Measurements from ENCODE around the gene S100A3.
"Not testable (repeated sequence)": the region's sequence is repeated elsewhere in the genome, so short reads cannot be mapped to it uniquely, and the experiment has no call there.

Gene S100A3

GRCh38 chr1:153534925-153535241 lies 14.2 kb downstream of the S100A3 start:
- DNase-seq (ENCODE audit: low read depth), result no peak

DNA sequence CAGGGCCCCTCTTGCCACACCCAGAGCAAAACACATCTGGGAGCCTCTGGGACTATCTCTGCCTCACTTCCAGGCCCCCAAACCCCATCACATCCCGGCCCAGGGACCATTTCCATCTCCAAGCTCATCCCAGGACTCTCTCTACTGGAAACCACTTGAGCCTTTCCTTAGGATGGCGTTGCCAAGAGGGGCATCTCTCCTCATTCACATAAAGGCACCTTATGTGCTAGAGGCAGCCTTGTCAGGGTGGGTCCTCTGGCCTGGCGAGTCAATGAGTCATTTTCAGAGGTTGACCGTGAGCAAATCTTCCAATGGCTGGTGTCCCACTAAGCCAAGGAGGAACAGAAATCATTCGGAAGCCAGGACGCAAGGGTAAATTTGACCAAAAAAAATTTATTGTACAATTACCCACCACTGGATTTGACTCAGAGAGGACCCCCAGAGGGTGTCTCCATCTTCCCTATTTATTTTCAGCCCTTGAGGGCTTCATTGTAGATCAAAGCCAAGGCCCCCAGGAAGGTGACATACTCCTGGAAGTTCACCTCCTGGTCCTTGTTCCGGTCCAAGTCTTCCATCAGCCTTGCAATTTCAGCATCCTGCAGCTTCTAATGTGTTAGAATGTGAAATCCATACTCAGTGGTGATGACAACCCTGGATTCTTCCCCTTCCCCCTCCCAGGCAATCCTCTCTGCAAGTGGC lies 14.7 kb downstream of the S100A3 start:
- no peak for DNase-seq (ENCODE audit: low read depth)

GRCh38 chr1:153533689-153534201 lies 15.3 kb downstream of the S100A3 start:
- DNase-seq (ENCODE audit: low read depth), result no peak

GRCh38 chr1:153532769-153533599 lies 16.1 kb downstream of the S100A3 start:
- peak; percentile 69 for DNase-seq (ENCODE audit: low read depth)

GRCh38 chr1:153532181-153532580 lies 16.9 kb downstream of the S100A3 start:
- no peak for DNase-seq (ENCODE audit: low read depth)

GRCh38 chr1:153531638-153532037 lies 17.4 kb downstream of the S100A3 start:
- no peak for DNase-seq (ENCODE audit: low read depth)

- DNase-seq (ENCODE audit: low read depth), result no peak
Measured at GRCh38 chr1:153527683-153528040, 21.4 kb downstream of the S100A3 start.

DNA sequence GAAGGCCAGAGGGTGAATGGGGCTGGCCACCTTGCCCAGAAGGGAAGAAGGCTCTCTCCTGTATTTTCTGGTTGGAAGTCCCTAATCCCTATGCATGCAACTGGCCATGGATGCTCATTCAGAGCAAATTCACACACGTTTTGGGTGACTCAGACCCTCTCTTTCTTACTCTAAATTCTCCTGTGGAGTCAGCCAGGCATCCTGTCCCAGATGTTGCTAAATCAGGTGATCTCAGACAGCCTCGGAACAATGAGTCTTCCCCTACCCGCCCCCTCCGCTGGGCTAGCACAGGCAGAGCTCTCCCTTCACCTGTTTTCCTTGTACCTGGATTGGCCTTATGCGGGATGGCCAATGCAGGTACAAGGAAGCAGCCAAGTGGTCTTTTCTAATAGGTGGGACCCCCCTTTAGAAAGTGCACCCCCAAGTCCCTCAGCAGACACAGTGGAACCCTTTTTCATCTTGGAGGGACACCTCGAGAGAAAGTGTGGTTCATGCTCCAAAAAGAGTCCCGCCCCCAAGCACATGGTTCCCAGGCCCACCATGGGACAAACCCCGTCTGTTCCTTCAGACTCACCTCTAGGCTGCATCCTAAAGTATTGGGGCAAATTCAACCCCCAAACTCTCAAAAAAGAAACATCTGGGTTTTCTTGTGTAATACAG lies 21.9 kb downstream of the S100A3 start:
- no peak for DNase-seq (ENCODE audit: low read depth)

DNA sequence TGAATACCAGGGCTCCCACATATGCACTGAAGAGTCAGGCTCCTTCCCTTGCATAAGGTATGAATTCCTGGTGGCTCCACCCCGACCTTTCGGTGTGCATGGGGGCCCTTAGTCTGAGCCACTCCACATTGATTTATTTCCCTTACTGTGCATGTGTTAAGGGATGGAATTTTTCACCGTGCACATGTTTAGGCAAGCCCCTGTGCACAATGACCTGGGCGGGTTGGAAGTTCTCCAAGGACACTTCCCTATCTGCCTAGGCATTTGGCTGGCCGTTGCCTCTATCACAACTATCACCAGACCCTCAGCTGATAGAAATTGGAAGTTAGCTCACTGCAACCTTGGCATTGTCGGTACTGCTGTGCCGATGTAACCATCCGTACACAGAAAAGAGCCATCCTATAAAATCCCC lies 22.9 kb downstream of the S100A3 start:
- no peak for DNase-seq (ENCODE audit: low read depth)

DNA sequence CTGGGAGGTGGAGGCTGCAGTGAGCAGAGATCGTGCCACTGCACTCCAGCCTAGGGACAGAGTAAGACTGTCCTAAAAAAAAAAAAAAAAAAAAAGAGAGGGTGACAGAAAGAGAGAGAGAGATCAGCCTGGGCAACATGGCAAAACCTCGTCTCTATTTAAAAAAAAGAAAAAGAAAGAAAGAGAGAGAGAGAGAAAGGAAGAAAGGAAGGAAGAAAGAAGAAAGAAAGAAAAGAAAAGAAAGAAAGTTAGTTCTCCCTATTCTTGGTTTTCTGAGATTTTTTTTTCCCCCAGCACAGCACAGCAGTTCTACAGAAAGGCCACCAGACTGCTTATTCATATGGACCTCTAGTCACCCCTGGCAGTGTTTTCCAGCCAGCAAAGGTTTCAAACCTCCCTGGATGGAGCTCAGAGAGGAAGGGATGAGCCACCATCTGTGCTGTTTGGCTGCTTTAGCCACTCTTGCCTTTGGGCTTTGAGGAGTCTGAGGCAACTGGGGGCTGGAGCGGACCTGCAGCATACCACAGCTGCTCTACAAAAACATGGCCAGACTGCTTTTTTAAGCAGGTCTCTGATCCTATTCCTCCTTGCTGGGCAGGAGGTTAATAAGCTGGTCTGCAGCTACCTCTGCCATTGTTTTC lies 23.9 kb downstream of the S100A3 start:
- no peak for DNase-seq (ENCODE audit: low read depth)

GRCh38 chr1:153522353-153523048 lies 26.6 kb downstream of the S100A3 start:
- not testable (repeated sequence) for DNase-seq (ENCODE audit: low read depth)

GRCh38 chr1:153521808-153522207 lies 27.2 kb downstream of the S100A3 start:
- DNase-seq (ENCODE audit: low read depth), result not testable (repeated sequence)

DNA sequence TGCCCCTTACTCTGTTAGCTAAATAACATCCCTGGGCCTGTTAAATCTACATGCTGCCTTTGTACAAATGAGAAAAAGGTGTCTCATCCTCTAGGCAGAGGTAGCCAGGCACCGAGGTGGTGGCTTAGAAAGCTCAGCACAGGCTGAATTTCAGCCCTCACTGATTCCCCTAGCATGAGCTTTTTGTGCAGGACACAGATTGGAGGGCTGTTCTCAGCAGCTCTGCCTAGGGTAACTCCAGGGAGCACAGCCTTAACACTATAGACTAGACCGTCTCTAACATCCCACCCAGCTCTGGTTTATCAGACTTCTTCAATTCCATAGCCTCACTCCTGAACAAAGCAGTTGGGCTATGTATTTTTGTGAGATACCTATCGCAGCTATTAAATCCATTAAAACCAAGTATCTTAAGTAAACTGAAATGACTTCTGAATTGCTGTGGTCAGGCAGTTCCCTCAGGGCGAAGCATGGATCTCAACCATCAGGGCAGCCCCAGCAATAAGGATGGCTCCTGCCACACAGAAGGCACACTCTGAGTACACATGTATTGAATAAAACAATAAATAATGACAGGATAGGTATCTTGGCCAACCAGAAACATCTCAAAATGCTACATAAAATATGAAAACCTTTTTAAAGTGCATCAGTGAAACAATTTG lies 28.1 kb downstream of the S100A3 start:
- no peak for DNase-seq (ENCODE audit: low read depth)

DNA sequence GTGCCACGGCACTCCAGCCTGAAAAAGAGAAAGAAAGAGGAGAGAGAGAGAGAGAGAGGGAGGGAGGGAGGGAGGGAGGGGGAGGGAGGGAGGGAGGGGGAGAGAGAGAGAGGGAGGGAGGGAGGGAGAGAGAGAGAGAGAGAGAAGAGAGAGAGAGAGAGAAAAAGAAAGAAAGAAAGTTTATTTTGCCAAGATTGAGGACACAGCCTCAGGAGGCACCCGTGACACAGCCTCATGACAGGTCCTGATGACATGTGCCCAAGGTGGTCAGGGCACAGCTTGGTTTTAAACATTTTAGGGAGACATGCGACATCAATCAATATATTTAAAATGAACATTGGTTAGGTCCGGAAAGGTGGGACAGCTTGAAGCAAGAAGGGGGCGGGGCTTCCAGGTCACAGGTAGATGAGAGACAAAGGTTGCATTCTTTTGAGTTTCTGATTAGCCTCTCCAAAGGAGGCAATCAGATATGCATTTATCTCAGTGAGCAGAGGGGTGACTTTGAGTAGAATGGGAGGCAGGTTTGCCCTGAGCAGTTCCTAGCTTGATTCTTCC lies 28.8 kb downstream of the S100A3 start:
- DNase-seq (ENCODE audit: low read depth), result not testable (repeated sequence)

- DNase-seq (ENCODE audit: low read depth), result no peak
Measured at GRCh38 chr1:153519242-153519641, 29.8 kb downstream of the S100A3 start.

- no peak for DNase-seq (ENCODE audit: low read depth)
Measured at GRCh38 chr1:153515504-153516394, 33.3 kb downstream of the S100A3 start.

DNA sequence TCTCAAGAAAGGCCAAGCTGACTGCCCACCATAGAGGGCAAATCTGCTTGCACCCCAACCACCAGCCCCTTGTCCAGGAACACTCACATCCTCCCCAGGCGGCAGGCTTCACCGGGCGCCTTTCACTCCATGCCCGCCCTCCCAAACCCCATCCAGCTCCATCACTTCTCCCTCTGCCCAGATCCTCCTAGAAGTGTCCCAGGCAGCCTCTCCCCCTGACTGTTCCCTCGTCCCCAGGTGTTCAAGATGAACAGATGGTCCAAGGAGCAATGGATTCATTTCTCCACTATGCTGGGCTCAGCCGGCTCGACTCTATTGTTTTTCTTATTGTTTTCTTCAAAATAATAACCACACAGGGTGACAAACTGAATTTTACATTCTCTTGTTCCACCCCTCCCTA lies 35.4 kb downstream of the S100A3 start:
- no peak for DNase-seq (ENCODE audit: low read depth)

- no peak for DNase-seq (ENCODE audit: low read depth)
Measured at GRCh38 chr1:153513023-153513422, 36.0 kb downstream of the S100A3 start.

DNA sequence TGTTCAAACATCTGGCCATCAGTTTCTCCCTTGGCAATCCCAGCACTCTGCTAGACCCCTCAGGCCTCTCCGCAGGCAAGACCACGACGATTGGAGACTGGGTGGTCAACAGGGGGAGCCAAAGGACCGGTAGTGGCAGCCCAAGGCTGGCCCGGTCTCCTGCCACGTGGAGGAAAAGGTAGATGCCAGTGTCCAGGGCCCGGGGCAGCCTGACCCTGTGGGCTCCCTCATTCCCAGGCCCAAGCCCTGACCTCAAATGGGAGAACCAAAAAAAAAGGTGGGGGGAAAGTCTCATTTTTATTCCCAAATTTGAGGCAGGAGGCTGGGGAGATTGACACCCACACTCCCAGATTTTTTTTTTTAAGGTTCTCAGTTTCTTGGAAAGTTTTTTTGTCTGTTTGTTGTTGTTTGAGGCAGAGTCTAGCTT lies 38.1 kb downstream of the S100A3 start:
- DNase-seq (ENCODE audit: low read depth), result peak; percentile 71
